ENCODE measurements around the gene PEX10. TPM values are rescaled to one million over a fixed set of nuclear protein-coding genes. Genes with fewer than 3 reads are reported as not detected.
"Not testable (repeated sequence)": the region's sequence is repeated elsewhere in the genome, so short reads cannot be mapped to it uniquely, and the experiment has no call there.

Gene PEX10
- total RNA-seq, 1 donor from 2014 or later = 17.9 TPM

DNA sequence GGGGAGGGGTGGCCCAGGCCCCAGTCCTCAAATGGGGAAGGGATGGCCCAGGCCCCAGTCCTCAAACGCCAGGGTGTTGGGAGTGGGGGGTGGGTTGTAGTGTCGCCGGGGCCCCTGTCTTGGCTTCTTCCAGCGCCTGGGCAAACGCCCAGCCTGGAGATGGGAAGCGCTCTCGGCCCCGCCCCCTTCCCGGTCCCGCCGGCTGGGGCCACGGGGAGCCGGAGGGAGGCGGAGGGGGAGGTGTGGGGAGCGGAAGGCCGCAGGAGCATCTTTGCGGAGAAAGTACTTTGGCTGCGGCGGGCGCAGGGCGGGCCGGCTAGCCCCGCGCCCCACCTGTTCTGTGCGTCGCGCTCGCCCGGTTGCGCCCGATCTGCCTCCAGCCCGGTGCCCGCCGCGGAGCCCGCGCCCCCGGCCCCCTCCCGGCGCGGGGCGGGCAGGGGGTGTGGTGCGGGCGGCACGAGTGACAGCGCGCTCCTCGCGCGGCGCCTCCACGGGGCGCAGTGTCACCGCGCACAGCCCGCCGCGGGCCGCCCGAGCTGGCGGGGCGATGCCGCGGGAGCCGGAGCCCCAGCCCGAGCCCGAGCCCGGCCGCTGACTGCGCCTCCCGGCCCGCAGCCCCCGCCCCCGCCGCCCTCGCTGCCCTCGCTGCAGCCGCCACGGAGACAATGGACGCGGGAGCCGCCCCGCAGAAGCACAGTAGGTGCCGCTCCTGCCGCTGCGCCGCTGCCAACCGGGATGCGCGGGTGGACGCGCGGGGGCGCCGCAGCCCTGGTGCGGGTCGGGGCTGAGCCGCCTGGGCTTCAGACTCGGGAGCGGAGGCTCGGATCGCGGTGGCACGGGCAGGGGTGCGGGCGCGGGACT is 31.1 kb upstream of the PEX10 start:
- DNase-seq (ENCODE audit: low spot score) = no peak

DNA sequence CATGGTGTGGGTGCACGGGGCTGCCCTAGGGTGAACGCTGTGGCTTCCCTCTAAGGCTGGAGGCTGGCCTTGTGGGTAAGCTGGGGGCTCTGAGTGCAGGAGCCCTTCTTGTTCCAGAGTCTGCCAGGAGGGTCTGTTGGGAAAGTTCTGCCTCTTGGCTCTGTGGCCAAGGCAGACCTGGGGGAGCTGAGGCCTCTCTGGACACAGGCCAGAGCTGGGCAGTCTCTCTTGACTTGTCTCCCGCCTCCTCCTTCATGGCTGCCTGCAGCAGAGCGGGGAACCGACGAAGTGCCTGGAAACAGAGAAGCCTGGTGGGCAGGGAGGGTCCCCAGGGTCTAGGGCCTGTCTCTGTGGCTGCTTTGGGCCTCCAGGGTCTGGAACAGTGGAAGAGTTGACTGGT is 30.3 kb upstream of the PEX10 start:
- DNase-seq (ENCODE audit: low spot score) = no peak

DNA sequence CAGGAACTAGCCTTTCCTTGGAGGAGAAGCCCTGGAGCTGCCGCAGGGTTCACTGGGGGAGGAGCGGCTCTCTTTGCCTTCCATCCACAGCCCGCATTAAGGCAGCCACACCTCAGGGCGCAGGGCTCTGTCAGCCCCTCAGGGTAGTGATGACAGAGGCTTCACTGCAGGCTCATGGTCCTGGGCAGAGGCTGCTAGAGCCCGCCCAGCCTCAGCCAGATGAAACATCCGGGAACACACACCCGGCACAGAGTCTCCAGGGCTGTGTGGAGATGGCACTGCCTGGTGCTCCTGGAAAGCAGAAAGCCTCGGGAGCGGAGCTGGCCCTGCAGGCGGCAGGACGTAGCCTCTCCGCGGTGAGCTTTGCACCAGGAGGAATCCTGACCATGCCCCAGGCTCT is 29.4 kb upstream of the PEX10 start:
- DNase-seq (ENCODE audit: low spot score) = no peak

DNA sequence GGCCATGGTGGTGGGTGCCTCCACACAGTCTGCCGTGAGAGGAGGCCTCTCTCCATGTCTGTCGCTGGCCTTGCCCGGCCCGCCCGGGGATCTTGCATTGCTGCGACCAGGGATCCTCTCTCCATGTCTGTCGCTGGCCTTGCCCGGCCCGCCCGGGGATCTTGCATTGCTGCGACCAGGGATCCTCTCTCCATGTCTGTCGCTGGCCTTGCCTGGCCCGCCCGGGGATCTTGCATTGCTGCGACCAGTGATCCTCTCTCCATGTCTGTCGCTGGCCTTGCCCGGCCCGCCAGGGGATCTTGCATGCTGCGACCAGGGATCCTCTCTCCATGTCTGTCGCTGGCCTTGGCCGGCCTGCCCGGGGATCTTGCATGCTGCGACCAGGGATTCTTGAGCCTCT is 28.0 kb upstream of the PEX10 start:
- not testable (repeated sequence) for DNase-seq (ENCODE audit: low spot score)

DNA sequence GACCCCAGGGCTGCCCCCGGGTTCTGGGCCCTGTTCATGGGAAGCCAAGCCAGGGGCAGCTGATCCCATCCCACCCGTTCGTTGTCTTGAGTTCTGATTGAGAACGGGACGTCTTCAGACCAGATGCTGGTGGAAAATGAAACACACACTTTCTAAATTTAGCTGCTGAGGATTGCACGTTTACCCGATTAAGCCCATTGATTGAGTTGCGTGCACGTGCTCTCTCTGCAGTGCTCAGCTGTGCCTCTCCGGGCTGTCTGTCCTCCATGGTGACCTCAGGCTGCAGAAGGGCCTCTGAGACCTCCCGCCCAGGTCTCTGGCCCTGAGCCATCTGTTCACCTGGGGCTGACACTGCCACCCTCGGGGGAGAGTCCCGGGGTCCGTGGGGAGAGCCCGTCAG is 27.0 kb upstream of the PEX10 start:
- DNase-seq (ENCODE audit: low spot score) = no peak

DNA sequence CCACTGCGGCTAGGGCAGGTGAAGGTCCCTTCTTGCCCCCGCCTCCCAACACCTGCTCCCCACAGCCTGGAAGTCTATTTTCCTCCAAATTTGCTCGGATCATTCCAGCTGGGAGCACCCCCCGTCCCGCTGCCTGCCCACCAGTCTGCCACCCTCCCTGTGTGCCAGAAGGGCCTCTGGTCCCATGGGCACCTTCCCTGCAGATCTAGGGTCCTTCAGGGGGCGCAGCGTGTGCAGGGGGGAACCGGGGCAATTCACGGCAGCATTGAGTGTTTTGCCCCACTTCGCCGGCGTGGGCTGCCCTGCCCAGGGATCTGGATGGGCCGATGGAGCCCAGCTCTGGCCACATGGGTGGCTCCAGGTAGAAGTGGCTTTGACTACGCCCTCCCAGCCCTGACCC is 26.3 kb upstream of the PEX10 start:
- DNase-seq (ENCODE audit: low spot score) = no peak

DNA sequence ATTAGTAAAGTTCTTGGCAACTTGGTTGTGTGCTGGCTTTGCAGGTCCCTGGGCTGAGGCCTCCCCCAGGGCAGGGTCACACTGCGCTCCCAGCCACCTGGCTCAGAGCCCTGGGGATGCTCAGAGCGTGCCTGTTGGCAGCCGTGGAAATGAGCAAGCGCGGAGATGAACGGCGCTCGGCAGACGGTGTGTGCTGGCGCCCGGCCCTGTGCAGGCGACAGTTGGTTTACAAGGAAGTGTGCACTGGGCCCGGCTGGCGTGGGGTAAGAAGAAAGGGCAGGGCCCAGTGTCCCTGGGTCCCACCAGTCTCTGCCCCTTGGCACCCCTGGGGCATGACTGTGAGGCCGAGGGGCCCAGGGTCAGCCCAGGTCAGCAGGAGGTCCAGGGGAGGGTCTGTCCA is 25.7 kb upstream of the PEX10 start:
- no peak for DNase-seq (ENCODE audit: low spot score)

DNA sequence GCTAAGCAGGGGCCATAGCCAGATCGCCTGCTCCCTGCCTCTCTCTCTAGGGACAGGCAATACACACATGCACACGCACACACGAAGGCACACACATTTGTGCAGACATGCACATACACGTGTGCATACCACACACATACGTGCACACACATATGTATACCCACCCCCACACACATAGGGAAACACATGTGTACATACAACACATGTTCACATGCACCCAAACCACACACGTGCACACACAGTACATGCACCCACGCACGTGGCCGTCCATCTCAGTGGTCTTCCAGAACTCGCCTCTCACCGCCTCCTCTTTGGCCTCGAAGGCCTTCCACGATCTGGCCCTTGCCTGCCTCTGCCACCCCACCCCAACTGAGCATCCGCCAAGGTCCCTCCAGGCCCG is 25.3 kb upstream of the PEX10 start:
- no peak for DNase-seq (ENCODE audit: low spot score)

DNA sequence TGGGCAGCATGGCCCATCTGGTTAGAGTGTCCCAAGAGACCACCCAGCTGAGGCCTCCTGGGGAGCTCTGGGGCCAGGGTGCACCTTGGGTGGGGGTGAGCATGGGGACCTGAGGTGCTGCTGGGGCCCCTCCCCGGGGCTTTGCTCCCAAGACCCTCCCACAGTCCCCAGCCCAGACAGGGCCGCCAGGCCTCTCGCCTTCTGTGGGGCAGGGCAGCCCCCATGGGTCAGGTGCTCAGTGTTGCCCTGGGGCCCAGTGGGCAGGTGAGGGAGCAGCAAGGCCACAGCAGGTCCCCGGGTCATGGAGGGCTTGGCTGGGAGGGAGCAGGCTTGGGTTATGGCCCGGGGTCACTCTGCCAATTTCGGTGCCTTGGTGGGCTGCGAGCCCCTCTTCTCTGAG is 24.5 kb upstream of the PEX10 start:
- no peak for DNase-seq (ENCODE audit: low spot score)

DNA sequence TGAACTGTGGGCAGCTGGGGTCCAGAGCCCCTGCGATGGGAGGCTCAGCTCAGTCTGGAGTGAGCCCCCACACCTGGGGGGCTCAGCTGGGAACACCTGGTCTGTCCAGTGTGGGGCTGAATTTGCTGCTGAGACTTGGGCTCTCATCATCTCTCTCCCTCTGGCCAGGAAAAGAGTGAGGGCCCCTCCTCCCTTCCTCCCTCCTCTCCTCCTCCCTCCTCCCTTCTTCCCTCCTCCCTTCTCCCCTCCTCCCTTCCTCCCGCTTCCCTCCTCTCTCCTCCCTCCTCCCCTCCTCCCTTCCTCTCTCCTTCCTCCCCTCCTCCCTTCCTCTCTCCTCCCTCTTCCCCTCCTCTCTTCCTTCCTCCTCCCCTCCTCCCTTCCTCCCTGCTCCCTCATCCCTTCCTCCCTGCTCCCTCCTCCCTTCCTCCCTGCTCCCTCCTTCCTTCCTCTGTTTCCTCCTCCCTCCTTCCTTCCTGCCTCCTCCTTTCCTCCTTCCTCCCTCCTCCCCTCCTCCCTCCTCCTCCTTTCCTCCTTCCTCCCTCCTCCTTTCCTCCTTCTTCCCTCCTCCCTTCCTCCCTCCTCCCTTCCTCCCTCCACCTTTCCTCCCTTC is 23.5 kb upstream of the PEX10 start:
- DNase-seq (ENCODE audit: low spot score) = no peak

DNA sequence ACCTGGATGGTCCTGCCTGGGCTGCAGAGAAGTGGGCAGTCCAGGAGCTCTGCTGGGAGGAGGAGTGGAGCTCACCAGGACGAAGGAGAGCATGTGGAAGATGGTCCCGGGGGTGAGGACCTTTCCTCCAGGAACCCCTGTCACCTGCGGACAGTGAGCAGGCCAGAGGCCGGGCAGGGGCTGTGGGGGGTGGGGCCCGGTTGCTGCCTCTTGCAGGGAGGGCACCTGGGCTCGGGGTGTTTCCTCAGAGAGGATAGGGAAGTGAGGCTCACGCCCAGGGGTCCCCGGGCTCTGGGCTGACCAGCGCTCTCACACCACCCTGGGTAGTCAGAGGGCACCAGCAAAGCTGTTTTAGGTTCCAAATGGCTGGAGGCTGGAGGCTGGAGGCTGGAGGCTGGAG is 22.7 kb upstream of the PEX10 start:
- no peak for DNase-seq (ENCODE audit: low spot score)

DNA sequence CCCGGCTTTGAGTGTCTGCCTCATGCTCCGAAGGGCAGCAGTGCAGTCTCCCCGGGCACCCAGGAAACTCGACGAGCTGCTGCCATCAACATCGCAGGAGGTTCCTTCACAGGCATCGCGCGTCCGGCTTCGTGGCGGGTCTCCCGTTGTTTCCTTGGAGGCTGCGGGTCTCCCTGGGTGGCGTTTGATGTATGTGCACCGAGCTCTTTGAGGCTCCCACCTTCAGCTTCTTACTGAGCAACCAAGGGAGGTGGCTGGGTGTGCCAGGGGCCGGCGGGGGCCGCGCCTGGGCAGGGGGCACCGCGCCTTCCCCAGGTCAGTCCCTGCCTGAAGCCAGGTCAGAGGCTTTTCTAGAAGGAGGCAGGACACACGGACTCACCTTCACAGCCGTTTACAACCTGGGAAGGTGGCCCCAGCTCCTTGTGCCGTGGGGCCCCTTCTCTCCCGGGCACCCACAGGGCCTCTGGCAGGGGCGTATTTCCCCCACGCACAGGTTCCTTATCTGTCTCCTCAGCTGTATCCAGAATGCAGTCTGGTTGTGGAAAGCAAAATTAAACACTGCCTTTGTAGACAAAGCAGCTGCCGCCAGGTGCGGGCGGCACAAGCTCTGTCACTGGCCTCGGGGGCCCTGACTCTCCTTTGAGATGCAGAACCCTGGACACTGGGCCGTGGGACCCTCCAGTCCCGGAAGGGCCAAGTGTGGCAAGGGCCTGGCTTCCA is 21.7 kb upstream of the PEX10 start:
- no peak for DNase-seq (ENCODE audit: low spot score)

DNA sequence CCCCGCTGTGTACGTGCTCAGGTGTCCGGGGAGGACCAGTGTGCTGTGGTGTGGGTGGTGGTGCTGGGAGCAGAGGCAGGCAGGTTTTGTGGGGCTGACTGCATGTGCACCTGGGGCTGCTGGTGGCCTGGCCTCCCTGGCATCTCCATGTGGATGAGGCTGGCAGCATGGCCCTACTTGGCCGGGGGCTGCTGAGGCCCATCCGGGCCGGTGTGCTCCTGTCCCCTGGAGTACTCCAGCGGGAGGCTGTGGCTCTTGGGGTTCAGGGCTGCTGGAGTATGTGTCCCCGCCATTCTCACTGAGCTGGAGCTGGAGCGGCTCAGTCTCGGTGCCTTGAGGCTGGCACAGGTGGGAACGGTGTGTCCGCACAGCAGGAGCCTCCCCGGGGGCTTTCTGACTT is 20.8 kb upstream of the PEX10 start:
- DNase-seq (ENCODE audit: low spot score) = no peak

DNA sequence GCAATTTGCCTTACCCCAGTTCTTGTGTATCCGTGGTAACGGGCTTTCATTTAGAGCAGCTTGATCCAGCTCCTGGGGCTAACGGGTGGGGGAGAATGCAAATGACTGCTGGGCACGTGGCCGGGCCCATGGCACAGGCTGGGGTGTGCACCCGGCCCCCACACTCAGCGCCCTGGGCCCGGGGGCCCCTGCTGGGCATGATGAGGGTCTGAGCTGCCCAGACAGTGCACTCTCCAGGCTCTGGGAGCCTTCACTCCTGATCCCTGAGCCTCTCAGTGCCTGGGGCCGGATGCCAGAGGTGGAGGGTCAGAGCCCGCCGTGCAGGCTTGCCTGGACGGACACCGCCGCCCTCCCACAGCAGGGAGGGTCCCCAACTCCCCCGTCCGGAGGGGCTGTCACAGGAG is 20.1 kb upstream of the PEX10 start:
- no peak for DNase-seq (ENCODE audit: low spot score)

DNA sequence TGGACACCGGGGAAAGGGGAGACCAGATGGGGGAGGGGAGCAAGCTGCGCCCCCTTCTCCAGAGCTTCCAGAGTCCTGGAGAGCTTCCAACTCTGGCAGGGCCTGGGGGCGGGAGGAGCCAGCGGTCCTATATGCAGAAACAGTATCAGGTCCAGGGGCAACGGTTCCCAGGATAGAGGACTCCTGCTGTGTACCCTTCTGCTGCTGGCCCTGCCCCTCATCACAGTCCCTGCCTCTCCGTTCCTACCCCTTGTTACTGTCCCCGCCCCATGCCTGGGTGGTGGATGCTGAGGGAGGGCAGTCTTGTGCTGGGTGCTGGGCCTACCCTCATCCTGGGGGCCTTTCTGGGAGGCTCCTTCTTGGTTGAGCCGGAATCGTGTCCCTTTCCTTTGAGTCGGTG is 19.2 kb upstream of the PEX10 start:
- no peak for DNase-seq (ENCODE audit: low spot score)

DNA sequence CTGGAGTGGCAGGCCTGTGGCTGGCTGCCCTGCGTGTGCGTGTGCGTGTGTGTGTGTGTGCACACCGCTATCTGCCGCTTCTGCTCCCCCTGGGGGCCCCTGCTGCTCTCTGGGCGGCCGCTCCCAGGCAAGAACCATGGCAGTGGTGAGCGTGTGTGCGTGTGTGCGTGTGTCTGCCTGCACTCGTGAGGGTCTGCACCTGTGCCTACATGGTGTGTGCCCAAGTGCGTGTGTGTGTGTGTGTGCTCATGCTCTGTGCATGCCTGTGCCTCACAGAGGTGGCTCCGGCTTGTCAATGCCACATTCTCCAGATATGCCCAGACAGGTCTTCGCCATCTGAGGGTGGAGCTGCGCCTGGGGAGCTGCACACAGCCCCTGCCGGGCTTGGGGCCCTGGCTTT is 18.7 kb upstream of the PEX10 start:
- DNase-seq (ENCODE audit: low spot score) = no peak

DNA sequence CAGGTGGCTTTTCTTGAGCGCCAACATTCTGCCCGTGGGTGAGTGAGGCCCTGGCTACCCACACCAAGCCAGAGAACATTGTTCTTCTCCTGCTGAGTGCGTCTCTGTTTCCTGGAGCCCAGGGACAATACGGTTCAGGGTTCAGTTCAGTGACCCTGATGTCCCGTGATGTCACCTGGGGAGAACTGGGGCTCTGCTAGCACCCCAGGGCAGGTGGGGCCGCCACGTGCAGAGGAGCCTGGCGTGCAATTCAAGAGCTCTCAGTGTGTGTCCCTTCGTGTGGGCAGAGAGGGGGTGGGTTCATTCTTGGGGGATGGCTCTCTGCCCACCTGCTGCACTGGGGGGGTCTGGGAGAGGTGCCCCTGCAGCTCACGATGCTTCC is 18.2 kb upstream of the PEX10 start:
- no peak for DNase-seq (ENCODE audit: low spot score)

DNA sequence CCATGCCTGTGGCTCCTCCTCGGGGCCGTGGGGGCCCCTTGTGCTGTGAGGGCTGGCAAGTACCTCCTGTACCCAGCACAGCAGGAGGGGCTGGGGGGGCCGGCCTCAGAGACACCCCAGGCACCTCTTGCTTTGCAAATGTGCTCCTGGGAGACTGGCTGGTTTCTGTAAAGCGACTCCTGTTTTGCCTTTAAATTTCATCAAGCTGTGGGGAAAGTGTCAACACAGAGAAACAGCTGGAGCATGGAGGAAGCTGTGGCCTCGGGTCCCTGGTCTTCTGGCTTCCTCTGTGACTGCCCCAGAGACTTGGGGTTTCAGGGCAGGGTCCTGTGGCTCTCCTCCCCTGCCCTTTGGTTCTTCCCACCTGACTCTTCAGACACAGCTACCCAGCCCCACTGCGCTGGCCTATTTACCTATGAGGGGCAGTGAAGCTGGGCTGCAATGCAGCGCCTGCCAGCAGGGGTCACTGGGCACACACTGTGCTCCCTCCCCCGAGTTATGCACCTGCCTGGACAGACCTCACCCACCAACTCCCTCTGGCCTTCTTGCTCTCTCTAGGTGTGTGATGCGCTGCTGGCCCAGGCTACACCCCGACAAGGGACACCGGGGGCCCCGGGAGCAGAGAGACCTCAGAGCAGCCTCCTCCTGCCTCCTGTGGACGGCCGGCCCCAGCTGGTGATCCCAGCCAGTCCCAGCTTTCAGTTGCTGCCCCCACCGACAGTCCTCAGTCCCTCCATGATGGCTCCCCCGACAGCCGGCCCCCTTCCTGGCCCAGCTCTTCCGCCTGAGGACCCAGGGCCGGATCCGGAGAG is 17.6 kb upstream of the PEX10 start:
- DNase-seq (ENCODE audit: low spot score) = no peak

DNA sequence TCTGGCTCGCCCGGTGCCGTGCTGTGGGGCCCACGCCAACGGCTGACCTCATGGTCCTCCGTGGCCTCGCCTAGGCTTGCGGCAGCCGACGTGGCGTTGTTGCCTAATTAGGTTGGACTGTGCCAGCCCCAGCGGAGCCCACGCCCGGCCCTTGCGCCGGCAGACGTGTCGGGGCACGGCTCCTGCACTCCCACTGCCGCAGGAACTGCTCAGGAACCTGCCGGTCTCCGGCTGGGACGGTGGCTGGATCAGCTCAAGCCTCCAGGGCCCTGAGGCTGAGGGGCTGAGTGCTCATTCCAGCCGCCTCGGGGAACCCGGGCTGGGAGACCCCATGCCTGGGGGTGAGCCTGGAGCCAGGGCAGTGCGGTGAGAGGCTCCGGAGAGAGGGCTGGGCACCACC is 16.1 kb upstream of the PEX10 start:
- no peak for DNase-seq (ENCODE audit: low spot score)

DNA sequence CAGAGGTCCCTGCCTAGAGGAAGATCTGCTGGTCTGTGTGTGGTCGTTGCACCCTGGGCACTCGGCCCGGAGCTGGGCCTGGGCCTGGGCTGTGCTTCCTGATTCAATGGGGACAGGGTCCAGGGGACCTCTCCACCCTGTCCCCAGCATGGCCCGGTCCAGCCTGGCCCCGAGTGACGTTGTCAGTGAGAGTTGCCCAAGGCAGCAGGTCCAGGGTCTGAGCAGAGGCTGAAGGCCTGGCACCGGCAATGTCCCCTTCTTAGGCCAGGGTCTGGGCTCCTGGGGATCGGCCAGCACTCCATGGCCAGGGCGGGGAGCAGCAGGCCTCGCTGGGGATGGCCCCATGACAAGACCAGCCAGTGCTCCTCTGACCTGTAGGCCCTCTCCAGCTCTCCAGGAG is 15.6 kb upstream of the PEX10 start:
- no peak for DNase-seq (ENCODE audit: low spot score)

DNA sequence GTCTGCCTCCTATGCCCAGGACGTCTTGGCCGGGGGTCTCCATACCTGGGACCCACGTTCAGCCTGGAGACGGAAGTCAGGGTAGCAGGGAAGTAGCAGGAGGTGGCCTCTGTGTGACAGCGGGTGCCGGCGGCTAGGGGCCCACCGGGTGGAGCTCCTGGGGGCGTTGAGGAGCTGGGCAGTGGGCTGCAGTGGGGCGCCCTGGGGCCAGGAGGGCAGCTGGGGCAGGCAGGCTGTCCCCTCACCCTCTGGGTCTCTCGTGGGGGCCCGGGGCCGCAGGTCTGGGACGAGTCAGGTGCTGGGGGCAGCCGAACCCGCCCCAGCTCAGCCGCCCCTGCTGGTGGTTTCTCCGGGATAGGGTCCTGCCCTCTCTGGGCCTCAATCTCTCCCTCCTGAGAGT is 14.7 kb upstream of the PEX10 start:
- no peak for DNase-seq (ENCODE audit: low spot score)

DNA sequence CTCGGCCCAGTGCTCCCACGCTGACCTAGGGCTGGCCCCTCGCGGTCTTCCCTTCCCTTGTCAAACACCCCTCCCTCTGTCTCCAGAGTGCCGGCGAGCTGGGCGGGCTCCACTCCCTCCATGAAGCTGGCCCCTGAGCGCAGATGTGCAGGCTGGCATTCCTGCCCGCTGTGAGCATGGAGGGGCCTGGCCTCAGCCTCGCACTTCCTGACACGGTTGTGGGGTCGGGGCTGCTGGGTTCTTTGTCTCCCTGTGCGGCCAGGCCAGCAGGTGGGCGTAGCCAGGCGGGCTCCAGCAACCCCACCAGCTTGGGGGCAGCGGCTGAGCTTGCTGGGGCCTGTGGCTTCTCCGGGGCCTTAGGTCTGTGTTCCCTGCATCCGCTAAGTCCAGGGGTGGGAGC is 14.2 kb upstream of the PEX10 start:
- DNase-seq (ENCODE audit: low spot score) = no peak
